GM23248 (cell line): Measurements from ENCODE around the gene VAV2. TPM values are rescaled to one million over a fixed set of nuclear protein-coding genes. Genes with fewer than 3 reads are reported as not detected.
A peak's percentile ranks its signal among the peaks of the same experiment; 100 is the strongest.

Source experiments
- DNase-seq: peaks from one replicate; pipeline ENCODE4 v3.0.0-alpha.2; 2015
- H2AFZ ChIP-seq: fragments of 200-600 bp; sonication (generic); 2 replicates; pipeline ENCODE4 v1.6.1; 2016; ENCODE audit warnings: antibody characterized with exemption
- H3F3A ChIP-seq: fragments of 200-600 bp; sonication (generic); 2 replicates; pipeline ENCODE4 v1.6.1; 2016; ENCODE audit warnings: mild to moderate bottlenecking, antibody characterized with exemption, mixed run types; ENCODE audit not compliant: insufficient read depth
- H3K27ac ChIP-seq: fragments of 200-600 bp; sonication (generic); 2 replicates; pipeline ENCODE4 v1.5.1; 2016; ENCODE audit warnings: mild to moderate bottlenecking
- H3K27me3 ChIP-seq: fragments of 200-600 bp; sonication (generic); replicated peaks from 2 replicates; pipeline ENCODE4 v1.6.1; 2016; ENCODE audit warnings: mild to moderate bottlenecking; ENCODE audit not compliant: insufficient read depth
- H3K36me3 ChIP-seq: fragments of 200-600 bp; sonication (generic); 2 replicates; pipeline ENCODE4 v1.6.1; 2016; ENCODE audit warnings: low read depth, mild to moderate bottlenecking
- H3K4me1 ChIP-seq: fragments of 200-600 bp; sonication (generic); 2 replicates; pipeline ENCODE4 v1.6.1; 2016; ENCODE audit warnings: mild to moderate bottlenecking; ENCODE audit not compliant: insufficient read depth
- H3K4me2 ChIP-seq: fragments of 200-600 bp; sonication (generic); one replicate; pipeline ENCODE4 v1.6.1; 2016; ENCODE audit warnings: mild to moderate bottlenecking; ENCODE audit not compliant: unreplicated experiment
- H3K4me3 ChIP-seq: fragments of 200-600 bp; sonication (generic); 2 replicates; pipeline ENCODE4 v1.5.1; 2016; ENCODE audit warnings: mild to moderate bottlenecking
- H3K79me2 ChIP-seq: fragments of 200-600 bp; sonication (generic); 2 replicates; pipeline ENCODE4 v1.6.1; 2016; ENCODE audit warnings: mild to moderate bottlenecking; ENCODE audit not compliant: insufficient read depth
- H3K9ac ChIP-seq: fragments of 200-600 bp; sonication (generic); 2 replicates; pipeline ENCODE4 v1.6.1; 2016; ENCODE audit warnings: mild to moderate bottlenecking
- H3K9me2 ChIP-seq: fragments of 200-600 bp; sonication (generic); 2 replicates; pipeline ENCODE4 v1.6.1; 2016; ENCODE audit warnings: mixed run types, mild to moderate bottlenecking, moderate library complexity; ENCODE audit not compliant: insufficient read depth
- H3K9me3 ChIP-seq: fragments of 200-600 bp; sonication (generic); one replicate; pipeline ENCODE4 v1.6.1; 2017; ENCODE audit warnings: low read depth
- H4K20me1 ChIP-seq: fragments of 200-600 bp; sonication (generic); 2 replicates; pipeline ENCODE4 v1.6.0; 2016; ENCODE audit not compliant: insufficient read depth
- EZH2 ChIP-seq: fragments of 200-600 bp; sonication (generic); IDR thresholded peaks from 2 replicates; pipeline ENCODE4 v1.6.1; 2018; ENCODE audit warnings: antibody characterized with exemption, mild to moderate bottlenecking; ENCODE audit not compliant: insufficient read depth, poor library complexity, severe bottlenecking
- EZH2phosphoT487 ChIP-seq: fragments of 200-600 bp; sonication (generic); IDR thresholded peaks from 2 replicates; pipeline ENCODE4 v1.6.1; 2018; ENCODE audit warnings: antibody characterized with exemption, moderate library complexity, mild to moderate bottlenecking, low read depth; ENCODE audit not compliant: insufficient read depth
- WGBS, 2 experiments: methylation state at CpG; one replicate each; pipeline ENCODE4 v1.1.6; 2015 to 2017; ENCODE audit warnings: low lambda C conversion rate in 2 of 2, low coverage in 1 of 2; ENCODE audit errors: missing lambda C conversion rate in 2 of 2; 5-methylcytosine and 5-hydroxymethylcytosine counted together
- in situ Hi-C: fragments of 300-500 bp; cut with MboI; formaldehyde crosslinking; loops from 2 replicates; pipeline ENCODE4 v1.15.0; 2020
- polyA plus RNA-seq: library from polyadenylated mRNA; unstranded; fragments of >200 nt; fragmentation: Nextera tagmentation; extraction: Ambion mirVana; gene quantifications from 2 replicates; pipeline ENCODE4 v1.2.1, GENCODE V29; 2016
- total RNA-seq: library from RNA; depleted of rRNA; stranded (reverse); fragments of >200 nt; shearing (Covaris generic); gene quantifications from 2 replicates; pipeline ENCODE4 v1.2.3, GENCODE V29; 2014

The VAV2 gene
- total and polyA plus RNA-seq, 2 experiments from 2014 or later, result 6.7 to 9.0 TPM

DNA sequence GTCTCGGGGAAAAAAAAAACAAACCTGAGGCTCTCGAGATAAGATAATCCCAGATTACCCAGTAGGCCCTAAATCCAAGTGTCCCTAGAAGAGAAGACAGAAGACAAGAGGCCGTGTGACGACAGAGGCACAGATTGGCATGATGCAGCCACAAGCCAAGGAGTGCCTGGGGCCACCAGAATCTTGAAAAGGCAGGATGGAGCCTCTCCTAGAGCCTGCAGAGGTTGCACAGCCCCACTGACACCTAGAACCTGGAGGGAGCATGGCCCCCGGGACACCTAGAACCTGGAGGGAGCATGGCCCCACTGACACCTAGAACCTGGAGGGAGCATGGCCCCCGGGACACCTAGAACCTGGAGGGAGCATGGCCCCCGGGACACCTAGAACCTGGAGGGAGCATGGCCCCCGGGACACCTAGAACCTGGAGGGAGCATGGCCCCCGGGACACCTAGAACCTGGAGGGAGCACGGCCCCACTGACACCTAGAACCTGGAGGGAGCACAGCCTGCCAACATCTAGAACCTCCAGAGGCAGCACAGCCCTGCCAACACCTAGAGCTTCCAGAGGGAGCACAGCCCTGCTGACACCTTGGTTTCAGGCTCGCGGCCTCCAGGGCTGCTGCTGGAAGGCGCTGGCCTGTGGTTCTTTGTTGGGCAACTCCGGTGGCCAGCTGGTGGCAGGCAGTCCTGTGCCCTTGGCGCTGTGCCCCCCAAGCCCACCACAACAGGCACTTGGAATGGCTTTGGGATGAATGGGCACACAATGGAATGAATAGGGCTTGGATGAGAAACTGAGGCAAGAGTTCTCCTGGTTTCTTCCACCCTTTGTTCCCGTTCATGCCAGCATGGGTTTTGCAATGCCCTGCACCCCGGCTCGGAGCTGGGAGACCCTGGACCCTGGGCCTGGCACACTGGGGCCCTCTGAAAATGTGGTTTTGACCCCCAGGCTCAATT lies 39.2 kb downstream of the VAV2 start:
- no peak overlapping the region for H3K27ac ChIP-seq
- H3K4me1 ChIP-seq, result peaks cover 14% of the 10 kb centered on the region
- TF ChIP-seq EZH2phosphoT487 (no peak), EZH2 (no peak)
- no peak overlapping the region for H3K4me3 ChIP-seq
- H4K20me1 ChIP-seq, result no peaks in the 10 kb centered on the region
- H3K9ac ChIP-seq, result no peak overlapping the region
- H3K36me3 ChIP-seq, result no peaks in the 10 kb centered on the region
- in situ Hi-C loops, result no loop called here
- H2AFZ ChIP-seq, result no peak overlapping the region
- 91% methylated on average over 14 to 16 of the region's 18 CpGs for WGBS, 2 experiments
- DNase-seq, result no peak
- H3K27me3 ChIP-seq, result no peaks in the 10 kb centered on the region
- H3K4me2 ChIP-seq, result no peak overlapping the region
- H3F3A ChIP-seq, result no peaks in the 10 kb centered on the region
- H3K79me2 ChIP-seq, result peaks cover 65% of the 10 kb centered on the region
- no peaks in the 10 kb centered on the region for H3K9me2 ChIP-seq
- no peaks in the 10 kb centered on the region for H3K9me3 ChIP-seq

DNA sequence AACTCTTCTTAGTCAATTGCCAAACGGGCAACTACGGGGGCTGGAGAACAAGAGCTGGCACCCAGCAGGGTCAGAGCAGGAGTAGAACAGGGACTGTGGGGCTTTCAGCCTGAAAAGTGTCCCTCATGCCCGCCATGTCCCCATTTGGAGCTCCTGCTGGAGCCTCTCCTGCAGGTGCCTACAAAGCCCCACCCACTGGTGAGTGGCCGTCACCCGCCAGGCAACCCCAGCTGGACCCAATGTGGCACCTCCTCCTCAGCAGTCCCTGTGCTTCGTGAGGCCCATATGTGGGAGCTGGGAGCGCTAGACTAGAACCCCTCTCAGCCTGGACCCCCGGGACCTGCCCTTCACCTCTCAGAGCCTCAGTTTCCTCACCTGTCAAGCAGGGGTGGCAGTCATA lies 40.9 kb downstream of the VAV2 start:
- TF ChIP-seq EZH2phosphoT487, result no peak
- TF ChIP-seq EZH2, result no peak
- Histone ChIP-seq H3K4me2 (no peak overlapping the region), H3K4me3 (no peak overlapping the region), H3K36me3 (no peaks in the 10 kb centered on the region), H3K27ac (no peak overlapping the region), H2AFZ (no peak overlapping the region), H3K27me3 (no peaks in the 10 kb centered on the region), H3K9ac (no peak overlapping the region), H3F3A (no peaks in the 10 kb centered on the region), H3K79me2 (peaks cover 63% of the 10 kb centered on the region), H3K9me3 (no peaks in the 10 kb centered on the region), H4K20me1 (no peaks in the 10 kb centered on the region), H3K4me1 (peaks cover 6% of the 10 kb centered on the region; the same call in 1 of the 2 replicates), H3K9me2 (no peaks in the 10 kb centered on the region)
- 83 to 91% methylated on average over 8 of the region's 8 CpGs for WGBS, 2 experiments
- in situ Hi-C loops, result no loop called here
- DNase-seq, result no peak

DNA sequence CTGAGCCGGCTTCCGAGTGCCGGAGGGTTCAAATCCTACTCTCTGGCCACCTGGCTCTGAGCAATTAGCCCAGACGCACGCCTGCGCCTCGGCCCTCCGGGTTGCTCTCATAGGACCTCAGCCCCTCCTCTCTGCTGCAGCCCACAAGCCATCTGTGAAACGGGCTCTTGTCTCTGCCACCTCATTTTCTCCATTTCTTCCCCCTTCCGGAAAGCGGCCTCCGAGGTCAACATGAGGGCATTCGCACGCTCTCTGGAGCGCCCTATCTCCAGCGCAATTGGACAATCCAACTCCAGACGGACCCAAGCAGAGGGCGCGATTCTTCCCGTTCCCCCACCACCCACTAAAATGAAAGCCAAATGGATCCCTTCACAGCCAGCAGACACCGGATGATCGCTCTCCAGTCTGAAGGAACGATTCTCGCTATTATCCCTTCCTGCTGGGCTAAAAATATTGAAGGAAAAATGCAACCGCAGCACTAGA lies 41.5 kb downstream of the VAV2 start:
- Histone ChIP-seq H3F3A (no peaks in the 10 kb centered on the region), H3K27me3 (no peaks in the 10 kb centered on the region), H3K9ac (no peak overlapping the region), H3K79me2 (peaks cover 63% of the 10 kb centered on the region), H3K4me2 (no peak overlapping the region), H4K20me1 (no peaks in the 10 kb centered on the region), H3K9me2 (no peaks in the 10 kb centered on the region), H3K9me3 (no peaks in the 10 kb centered on the region), H3K4me1 (no peaks in the 10 kb centered on the region), H3K4me3 (no peak overlapping the region), H2AFZ (no peak overlapping the region), H3K36me3 (no peaks in the 10 kb centered on the region), H3K27ac (no peak overlapping the region)
- TF ChIP-seq EZH2 (no peak), EZH2phosphoT487 (no peak)
- peak; percentile 53 for DNase-seq
- 37 to 46% methylated on average over 25 of the region's 25 CpGs for WGBS, 2 experiments
- in situ Hi-C loops, result no loop called here

DNA sequence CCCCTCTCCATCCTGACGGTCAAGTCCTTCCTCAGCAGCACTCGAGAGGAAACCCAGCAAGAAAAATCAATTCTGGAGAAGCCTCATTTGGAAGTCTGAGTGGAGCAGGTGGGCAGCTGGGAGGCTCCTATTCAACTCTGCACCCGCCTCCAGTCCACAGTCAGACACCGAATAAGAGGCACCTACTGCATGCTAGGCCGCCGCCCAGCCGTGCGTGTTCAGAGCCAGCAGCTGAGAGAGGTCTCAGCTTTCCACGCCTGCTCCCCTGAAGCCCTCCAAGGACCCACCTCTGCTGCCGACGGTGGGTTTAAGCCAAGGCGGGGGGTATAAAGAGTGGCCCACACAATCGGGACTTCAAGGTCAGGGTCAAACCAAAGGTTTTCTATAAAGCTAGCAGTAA lies 41.9 kb downstream of the VAV2 start:
- peaks cover 68% of the 10 kb centered on the region for H3K79me2 ChIP-seq
- no peak overlapping the region for H3K4me2 ChIP-seq
- TF ChIP-seq EZH2 (no peak), EZH2phosphoT487 (no peak)
- 85% methylated on average over 13 of the region's 13 CpGs for WGBS, 2 experiments
- H3K27ac ChIP-seq, result no peak overlapping the region
- H3K9ac ChIP-seq, result no peak overlapping the region
- in situ Hi-C loops, result no loop called here
- H3K27me3 ChIP-seq, result no peaks in the 10 kb centered on the region
- H3K4me1 ChIP-seq, result no peaks in the 10 kb centered on the region
- no peaks in the 10 kb centered on the region for H3F3A ChIP-seq
- H3K36me3 ChIP-seq, result no peaks in the 10 kb centered on the region
- H3K4me3 ChIP-seq, result no peak overlapping the region
- no peaks in the 10 kb centered on the region for H4K20me1 ChIP-seq
- DNase-seq, result no peak
- no peaks in the 10 kb centered on the region for H3K9me3 ChIP-seq
- H2AFZ ChIP-seq, result no peak overlapping the region
- no peaks in the 10 kb centered on the region for H3K9me2 ChIP-seq
